GM21528 (cell line): ENCODE measurements around the gene DCLRE1B.

Experiments
- ATAC-seq: cut with Tn5 transposase; IDR thresholded peaks from one replicate; pipeline ENCODE4 v1.9.1; 2021; ENCODE audit warnings: mild to moderate bottlenecking, moderate library complexity; ENCODE audit not compliant: unreplicated experiment, low FRiP score

DCLRE1B gene

DNA sequence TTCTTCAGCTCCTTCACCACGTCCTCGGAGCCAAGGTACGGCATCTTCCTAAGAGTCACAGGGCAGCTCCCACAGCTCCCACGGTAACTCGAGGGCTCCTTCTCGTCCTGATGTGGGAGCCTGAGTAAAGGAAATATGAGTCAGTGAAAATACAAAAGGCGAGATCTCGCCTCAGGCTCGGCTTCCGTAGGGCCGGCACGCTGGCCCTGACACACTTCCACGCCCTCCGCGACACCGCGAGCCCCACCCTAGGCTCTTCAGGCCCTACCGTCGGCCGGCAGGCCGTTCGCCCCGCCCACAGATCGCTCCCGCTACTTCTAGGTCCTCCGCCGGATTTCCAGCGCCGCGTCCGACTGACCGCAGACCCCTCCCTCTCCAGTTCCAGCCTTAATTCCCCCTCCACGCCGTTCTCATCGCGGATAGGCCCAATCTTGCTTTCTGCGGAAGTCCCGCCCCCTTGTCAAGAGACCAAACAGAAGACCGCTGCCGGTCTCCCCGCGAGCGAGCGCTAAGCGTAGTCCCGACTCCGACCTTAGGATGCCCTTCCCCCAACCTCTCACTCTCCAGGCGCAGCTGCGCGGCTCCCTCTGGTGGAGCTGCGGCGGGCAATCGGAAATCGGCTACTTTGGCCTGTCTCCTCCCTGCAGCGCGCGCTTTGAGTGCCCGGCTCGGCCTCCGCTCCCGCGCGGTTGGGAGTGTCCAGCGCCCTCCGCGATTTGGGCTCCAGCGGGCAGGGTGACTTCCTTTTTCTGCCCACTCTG, at the start of gene DCLRE1B, which contains the start of gene AP4B1:
DCLRE1B (plus strand) TSS at position 653 of the 761 bp plus-strand sequence. CDS start 261 bp downstream, outside the sequence.
AP4B1 (minus strand) TSS at position 126 of the 761 bp plus-strand sequence; CDS start at position 44, 82 bp downstream.
- ATAC-seq: peak; percentile 88

DNA sequence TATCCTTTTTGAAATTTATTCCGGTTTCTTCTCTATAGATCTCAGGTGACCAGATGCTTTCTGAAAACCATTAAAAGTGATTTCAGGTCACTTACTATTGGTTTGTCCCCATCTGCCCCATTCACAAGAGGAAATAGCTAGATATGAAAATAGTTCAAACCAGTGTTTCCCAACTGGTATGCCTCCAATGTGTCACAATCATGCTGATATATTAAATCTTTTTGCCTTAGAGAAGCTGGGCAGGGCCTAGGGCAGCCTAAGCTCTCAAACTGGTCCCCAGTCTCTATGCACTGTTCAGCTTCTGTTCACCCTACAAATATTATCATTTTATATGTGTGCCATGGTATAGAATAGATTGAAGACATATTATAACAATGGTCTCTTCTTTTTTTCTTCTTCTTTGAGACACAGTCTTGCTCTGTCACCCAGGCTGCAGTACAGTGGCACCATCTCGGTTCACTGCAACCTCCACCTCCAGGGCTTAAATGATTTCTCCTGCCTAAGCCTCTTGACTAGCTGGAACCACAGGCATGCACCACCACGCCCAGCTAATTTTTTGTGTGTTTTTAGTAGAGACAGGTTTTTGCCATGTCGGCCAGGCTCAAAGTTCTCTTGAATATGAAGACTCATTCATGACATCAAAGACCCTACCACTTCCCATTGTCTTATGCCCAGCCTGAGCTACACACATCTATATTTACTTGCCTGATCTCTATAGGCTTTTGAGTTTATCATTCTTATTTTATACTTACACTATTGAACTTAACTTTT, 49.3 kb upstream of the DCLRE1B start:
- no peak for ATAC-seq

DNA sequence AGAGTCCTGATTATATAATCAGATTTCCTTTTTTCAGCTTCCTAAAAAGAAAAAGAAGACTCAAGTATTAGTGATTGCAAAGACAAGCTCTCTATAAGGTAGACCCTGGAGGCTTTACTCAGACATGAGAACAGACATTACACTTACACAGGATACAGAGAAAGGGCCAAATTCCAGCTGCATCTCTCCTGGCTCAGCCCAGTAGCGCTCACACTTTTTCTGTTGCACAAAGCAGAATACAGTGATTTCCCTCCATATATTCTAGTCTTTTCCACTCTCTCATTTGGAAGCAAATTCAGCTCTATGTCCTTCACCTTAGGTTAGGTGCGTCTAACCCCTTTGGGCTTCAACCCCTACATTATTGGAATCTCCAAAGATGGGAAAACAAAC, 48.7 kb upstream of the DCLRE1B start:
- ATAC-seq: no peak

DNA sequence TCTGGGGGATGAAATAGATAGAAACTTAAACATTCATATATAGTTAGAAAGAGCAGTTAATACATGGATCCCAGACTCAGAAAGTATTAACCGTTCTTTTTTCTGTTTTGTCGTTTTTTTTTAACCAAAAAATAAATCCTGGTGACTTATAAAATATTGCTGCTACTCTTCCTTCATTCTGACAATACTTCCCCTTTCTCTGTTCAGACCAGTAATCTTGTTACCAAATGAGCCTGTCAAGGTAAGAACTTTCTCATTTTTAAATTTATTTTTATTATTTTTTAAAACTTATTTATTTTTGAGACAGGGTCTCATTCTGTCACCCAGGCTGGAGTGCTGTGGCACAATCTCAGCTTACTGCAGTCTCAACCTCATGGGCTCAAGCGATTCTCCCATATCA, 47.4 kb upstream of the DCLRE1B start:
- no peak for ATAC-seq

DNA sequence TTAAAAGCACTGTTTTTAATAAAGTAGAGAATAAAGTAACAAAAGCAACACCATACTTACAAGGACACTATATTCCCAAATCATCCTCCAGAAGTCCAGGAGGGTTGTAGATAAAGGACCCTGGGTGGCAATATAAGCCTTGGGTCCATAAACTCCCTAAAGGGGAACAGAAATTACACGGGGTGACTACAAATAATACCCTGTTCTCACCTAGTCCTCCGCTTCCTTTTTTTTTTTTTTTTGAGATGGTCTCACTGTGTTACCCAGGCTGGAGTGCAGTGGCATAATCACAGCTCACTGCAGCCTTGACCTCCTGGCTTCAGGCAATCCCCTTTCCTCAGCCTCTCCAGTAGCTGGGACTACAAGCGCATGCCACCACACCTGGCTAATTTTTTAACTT, 46.7 kb upstream of the DCLRE1B start:
- peak; percentile 47 for ATAC-seq

DNA sequence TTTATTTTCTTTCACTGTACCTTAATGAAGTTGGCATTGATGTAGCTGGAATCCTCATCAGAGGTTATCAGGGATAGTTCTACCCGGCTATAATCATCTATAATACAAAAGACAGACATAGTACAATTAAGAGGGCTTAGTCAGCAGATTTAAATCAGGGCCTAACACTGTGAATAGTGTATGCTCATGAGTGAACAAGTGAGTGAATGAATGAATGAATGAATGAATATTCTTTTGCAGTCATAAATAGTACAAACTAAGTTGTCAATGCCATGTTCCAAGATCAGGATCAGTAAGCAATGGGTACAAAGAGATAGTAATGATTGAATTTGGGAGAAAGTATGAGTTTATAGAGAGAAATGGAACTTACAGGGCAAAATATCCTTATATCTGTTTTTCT, 46.1 kb upstream of the DCLRE1B start:
- no peak for ATAC-seq

DNA sequence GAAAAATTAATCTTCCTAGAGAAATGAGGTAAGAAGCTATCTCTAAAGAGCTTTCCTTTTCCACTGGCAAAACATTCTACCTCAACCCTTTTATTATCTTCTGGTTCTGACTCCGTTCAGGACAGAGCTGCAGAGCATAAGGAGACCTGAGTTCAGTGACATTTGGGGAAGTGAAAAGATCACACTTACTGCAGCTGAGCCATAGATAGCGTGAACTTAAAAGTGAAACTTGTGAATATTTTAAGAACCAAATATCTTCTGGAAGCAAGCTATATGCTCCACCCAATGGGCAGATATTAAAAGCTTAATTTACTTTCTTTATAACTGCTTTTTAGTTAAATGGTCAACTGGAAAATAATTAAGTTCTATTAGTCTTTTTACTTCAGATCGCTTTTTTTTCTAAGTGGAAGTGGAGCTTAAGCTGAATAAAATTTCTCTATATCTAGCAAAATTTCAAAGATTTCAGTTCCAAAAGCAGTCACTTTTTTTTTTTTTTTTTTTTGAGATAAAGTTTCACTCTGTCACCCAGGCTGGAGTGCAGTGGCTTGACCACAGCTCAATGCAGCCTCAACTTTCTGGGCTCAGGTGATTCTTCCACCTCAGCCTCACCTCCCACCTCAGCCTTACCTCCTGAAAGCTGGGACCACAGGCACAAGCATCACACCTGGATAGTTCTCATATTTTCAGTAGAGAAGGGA, 45.5 kb upstream of the DCLRE1B start:
- peak; percentile 84 for ATAC-seq

DNA sequence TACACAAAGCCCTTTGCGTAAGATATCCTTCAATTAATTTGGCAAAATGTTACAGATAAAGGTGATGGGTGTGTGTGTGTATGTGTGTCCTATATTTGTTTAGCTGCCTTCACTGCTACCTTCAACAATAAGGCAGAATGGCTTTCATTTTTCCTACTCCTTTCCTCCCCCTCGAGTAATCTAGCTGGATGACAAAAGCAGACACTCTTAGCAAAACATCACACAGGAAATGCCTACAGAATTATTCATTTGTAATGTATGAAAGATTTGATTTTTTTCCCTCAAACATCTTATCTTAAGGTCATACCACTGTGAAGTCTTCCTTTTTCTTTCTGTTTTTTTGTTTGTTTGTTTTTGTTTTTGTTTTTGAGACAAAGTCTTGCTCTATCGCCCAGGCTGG, 44.2 kb upstream of the DCLRE1B start:
- ATAC-seq: no peak

DNA sequence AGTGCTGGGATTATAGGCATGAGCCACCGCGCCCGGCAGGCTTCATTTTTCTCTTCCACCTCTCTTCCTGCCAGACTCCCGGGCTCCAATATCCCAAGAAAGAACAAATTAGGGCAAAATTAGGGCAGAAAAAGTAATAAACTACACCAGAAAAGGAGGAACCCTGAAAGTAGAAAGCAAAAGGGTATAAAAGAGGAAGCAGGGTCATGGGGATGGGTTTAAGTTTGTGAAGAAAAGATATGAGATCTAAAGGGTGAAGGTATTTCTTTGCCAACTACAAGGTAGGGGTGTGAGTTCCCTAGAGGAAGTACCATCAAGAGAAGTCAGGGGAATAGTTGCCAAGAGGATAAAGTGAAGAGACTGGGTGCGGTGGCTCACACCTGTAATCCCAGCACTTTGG, 43.5 kb upstream of the DCLRE1B start:
- no peak for ATAC-seq

DNA sequence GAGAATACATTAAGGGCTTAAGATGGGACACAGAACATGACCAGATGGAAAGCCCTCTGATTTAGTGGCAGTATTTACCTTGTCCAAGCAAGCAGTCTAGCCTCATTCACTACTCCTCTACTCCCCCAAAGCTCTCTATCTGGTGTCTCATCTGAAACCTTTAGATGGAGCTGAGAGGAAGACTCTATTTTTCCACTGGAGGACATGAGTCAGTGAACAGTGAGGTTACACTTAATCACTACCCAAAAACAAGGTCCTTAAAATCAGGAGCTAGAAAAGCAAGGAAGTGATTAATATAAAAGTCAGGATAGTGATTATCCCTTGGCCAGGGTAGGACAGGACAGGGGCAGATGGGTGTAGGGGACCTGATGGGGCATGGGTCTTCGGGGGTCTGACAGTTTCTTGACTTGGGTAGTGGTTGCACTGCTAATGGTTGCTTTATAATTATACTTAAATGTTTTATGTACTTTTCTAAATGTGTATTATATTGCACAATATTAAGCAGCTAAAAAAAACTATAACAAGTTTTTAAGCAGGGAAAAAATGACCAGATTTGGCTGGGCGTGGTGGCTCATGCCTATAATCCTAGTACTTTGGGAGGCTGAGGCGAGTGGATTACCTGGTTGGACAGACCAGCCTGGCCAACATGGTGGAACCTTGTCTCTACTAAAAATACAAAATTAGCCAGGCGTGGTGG, 36.6 kb upstream of the DCLRE1B start:
- no peak for ATAC-seq

DNA sequence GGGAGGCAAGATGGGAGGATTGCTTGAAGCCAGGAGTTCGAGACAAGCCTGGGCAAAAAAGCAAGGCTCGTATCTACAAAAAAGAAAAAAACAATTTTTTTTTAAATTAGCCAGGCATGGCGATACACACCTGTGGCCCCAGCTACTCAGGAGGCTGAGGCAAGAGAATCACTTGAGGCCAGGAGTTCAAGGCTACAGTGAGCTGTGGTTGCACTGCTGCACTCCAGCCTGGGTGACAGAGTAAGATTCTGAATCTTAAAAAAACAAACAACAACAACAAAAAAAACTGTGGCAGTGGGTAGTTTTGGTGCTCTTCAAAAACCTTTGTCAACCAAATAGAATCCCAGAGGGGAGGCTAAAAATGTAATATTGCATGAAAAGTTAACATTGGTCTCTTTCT, 34.3 kb upstream of the DCLRE1B start:
- no peak for ATAC-seq

DNA sequence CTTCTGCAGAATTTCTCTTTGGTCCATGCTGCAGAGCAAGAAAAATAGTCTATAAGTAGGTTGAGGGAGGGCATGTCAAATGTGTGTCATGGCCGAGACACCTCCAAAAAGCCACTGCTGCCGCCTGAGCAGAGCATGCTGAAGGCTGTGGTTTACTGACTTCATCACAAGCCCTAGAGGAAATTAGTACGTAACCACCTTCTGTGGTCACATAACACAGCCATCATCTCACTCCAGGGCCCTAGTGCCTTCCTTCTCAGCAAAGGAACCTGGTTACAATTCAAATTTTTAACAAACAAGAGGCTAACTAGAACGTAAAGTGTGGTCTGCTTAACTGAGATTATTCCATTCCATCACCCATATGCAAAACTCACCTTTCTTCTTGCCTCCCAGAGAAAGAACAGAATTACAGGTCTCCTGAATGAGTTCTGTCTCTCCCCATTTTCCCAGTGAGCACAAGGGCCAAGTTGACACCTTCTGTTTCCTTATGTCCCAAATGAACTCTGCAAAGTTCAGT, 33.5 kb upstream of the DCLRE1B start, which contains the start of gene PTPN22:
PTPN22 (minus strand) TSS at position 116 of the 517 bp plus-strand sequence.
- ATAC-seq: peak; percentile 90

DNA sequence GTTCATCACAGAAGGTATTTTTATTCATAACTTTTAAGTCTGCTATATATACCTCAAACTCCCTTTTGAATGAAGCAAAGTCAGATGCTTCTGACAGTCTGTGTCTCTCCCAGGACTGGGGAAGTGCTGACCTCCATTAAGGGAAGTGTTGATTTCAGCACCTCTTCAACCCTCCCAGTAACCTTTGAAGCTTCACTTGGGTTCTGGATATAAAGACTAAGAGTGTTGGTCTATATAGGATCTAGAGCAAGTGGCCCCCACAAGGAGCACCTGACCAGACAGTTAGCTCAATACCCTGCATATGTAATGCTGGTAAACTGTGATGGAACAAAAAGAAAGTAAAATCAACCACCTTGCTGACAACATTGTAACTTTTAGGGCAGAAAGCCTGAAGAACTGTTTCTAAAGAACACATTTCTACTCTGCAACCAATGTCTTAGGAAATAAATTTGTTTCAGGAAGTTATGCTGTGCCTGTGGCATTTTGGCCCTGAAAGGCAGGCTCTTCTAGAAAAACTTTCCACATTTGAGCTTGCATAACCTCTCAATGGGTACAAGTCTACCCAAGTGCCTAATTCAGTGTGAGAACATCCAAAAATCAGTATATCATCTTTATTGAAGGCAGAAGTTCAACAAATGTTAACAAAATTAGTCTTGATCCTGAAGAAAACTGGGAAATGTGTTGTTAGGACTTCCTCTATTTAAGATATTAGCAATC, 32.7 kb upstream of the DCLRE1B start:
- peak; percentile 9 for ATAC-seq

DNA sequence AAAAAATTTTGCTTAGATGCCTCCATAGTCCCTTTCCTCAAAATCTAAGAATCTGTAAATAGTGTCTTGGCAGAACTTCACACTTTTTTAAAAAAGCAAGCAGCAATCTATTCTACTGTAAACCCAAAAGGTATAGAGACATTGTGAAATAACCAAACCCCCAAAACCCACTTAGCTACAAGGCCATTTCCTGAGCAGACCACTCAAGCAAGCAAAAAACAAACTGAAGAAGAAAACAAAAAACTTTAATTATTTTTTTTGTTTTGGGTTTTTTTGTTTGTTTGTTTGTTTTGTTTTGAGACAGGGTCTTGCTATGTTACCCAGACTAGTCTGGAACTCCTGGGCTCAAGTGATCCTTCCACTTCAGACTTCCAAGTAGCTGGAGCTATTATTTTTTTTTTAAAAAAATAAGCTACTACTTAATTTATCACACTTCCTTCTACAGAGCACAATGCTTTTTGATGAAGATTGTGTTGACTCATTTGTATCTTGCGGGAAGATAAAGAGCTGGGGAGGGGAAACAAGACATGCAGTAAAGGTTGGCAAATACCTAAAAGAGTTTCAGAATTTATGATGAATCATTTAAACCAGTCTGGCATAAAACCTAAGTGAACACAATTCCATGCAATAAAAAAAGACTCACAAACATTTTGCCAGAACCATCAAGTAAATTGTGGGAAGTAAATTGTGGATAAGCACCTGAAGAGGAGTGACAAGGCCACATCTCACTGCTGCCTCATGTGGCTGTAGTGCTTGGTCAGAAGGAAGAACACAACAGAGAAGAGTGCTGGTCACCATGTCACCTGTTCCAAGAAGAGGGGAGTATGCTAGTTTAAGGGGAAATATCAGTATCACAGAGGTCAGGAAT, 30.9 kb upstream of the DCLRE1B start:
- no peak for ATAC-seq

DNA sequence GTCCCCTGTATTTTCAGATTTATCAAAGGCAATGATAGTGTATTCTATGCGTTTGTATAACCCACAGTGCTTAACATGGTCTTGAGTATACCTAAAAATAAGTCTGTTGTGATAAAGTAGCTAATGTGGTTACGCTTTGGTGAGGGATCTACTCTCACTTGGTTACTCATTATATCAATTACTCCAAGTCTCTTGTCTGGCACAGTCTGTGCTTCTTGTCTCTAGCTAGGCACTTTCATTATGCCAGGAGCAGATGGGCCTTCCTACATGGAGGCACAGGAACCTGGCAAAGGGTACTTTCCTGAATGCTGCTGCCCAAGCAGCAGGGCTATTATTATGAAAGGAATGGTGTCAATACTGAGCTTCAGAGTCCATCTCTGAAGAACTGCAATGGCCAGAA, 29.4 kb upstream of the DCLRE1B start:
- ATAC-seq: no peak

DNA sequence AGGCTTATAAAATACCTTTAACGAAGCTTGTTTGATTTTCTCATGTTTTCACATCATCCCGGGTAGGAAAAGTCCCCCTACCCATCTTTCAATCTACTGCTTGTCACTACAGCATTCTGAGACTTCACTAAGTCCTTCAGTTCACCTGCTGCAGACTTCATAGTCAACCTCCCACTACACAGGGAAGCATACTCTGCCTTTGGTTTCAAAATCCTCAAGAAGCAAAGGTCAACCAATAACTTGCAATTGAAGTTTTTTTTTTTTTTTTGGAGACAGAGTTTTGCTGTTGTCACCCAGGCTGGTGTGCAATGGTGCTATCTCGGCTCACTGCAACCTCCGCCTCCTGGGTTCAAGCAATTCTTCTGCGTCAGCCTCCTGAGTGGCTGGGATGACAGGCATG, 28.9 kb upstream of the DCLRE1B start:
- no peak for ATAC-seq

DNA sequence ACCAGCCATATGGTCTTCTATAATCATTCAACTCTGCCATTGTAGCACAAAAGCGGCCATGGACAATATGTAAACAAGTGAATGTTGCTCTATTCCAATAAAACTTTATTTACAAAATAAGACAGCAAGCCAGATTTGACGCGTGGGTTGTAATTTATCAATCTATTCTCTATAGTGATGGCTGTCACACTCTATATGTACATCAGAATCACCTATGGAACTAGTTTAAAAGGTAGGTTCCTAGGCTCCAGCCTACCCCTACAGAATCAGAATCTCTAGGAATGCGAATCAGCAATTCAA, 25.4 kb upstream of the DCLRE1B start:
- no peak for ATAC-seq

DNA sequence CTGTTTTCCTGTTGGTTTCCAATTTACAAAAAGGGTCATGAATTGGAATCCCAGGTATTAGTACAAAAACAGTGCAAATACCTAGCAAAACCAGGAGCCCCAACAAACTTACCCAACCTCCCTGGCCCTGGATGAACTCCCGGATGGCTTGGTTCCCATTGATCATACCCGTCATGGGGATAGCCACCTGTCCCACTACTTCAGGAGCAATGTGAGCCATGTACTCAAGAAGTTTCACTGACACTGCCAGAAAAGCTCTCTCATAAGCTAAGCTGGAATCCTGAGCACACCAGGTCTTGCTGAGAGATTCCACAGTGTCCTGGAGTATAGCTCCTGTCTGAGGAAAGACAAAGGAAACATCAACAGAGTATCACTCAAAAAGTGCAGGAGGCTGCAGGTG, 23.5 kb upstream of the DCLRE1B start:
- no peak for ATAC-seq
